T follicular helper cell (primary cell): ENCODE measurements around the gene PNPLA7.
"Not testable (repeated sequence)": the region's sequence is repeated elsewhere in the genome, so short reads cannot be mapped to it uniquely, and the experiment has no call there.

Experiments used
- DNase-seq: peaks from one replicate; pipeline ENCODE4 v3.0.0-alpha.2; 2020; ENCODE audit warnings: low read depth

The PNPLA7 gene

DNA sequence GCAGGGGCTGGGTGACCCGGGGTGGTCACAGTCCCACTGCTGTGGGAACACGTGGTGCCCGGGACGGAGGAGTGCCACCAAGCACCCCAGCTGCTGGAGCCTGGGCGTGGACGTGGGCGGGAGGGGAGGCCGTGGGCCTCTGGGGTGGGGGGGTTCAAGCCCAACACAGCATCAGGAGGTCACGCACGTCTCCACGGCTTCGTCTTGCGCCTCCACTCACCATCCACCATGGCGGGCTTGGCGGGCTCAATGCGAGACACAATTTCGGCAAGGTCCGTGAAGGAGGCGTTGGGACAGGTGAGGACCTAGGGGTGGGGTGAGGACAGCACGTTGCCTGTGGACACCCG, 88.9 kb downstream of the PNPLA7 start:
- DNase-seq: no peak

DNA sequence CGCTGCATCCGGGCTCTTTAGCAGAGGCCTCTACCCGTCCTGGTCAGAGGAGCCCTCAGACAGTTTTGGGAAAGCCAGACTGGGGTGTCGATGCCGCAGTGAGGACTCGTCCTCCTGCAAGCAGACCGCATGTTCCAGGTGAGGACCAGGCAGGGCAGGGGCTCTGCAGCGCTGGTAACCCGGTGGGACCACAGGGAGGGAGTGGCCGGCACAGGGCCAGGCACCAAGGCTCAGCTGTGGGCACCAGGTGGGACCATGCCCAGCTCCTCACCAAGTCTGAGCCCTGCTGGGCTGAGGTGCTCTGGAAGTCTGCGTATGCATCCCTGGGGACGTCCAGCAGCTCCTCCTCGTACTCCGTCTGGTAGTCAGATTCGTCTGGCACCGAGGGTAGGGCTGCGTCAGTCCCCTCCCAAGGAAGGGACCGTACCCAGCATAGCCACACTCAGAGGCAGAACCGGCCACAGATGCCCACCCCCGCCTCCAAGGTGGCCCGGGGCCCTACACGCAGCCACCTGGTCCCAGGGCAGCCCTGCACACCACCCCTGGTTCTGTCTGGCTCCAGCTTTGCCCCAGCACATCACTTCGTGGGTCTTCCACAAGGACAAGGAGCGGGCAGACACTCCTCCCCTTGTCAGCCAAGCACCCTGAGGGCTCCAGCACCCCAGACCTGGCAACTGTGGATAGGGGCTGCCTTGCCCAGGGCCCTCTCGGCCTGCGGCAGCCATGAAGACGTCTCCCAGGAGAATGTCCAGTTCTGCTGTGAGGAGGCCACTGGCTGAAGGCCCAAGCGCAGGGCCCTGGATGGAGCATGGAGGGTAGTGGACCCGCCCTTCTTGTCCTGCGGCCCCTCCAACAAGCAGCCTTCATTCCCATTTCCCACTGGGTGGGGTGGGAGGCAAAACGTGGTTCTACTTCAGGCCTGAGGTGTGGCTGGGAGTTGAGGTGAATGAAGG, 89.6 kb downstream of the PNPLA7 start:
- no peak for DNase-seq

DNA sequence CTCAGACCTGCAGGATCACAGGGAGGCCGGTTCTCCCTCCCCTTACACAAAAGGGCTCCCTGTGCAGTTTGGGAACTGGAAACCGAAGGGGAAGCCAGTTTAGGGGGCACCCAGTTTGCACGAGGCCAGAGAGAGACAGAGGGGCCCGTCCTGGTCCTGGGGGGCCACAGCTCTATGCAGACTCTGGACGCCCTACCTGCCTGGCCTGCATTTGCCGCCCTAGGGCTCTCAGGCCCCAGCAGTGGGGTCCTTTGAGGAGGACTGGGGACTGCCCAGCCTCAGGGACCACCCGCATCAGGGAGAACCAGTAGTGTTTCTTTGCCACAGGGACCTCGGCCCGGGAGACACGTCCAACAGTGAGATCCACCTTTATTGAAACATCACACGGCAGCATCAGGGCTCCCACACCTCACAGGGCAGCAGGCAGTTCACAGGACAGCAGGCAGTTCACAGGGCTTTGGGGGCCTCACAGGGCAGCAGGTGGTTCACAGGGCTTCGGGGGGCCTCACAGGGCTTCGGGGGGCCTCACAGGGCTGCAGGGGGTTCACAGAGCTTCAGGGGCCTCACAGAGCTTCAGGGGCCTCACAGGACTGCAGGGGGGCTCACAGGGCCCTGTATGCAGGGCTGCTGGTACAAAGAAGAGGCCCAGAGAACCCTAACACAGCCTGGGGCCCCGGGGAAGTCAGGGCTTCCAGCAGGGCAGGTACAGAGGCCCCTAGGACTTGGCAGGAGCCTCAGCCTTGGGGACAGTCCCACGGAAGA, 90.4 kb downstream of the PNPLA7 start:
- no peak for DNase-seq

DNA sequence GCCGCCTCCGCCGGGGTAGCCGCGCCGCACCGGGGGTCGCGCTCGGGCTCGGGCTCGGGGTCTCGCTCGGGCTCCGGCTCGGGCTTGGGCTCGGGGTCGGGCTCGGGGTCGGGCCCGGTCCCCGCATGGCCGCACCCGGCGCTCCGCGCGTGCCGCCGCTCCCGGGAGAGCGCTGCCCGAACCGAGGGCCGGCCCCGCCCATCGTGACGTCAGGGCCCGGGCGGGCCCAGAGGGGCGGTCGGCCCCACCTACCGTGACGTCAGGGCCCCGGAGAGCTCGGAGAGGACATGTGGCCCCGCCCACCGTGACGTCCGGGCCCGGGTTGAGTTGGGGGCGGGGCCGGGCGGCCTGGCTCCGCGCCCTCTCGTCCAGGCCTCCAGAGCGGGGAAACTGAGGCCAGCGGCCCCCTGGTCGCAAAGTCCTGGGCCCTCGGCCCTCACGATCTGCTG, 91.0 kb downstream of the PNPLA7 start, which contains the start of gene NSMF:
NSMF (minus strand) TSS at position 183 of the 449 bp plus-strand sequence. CDS start 232 bp downstream, outside the sequence.
- peak; percentile 93 for DNase-seq

DNA sequence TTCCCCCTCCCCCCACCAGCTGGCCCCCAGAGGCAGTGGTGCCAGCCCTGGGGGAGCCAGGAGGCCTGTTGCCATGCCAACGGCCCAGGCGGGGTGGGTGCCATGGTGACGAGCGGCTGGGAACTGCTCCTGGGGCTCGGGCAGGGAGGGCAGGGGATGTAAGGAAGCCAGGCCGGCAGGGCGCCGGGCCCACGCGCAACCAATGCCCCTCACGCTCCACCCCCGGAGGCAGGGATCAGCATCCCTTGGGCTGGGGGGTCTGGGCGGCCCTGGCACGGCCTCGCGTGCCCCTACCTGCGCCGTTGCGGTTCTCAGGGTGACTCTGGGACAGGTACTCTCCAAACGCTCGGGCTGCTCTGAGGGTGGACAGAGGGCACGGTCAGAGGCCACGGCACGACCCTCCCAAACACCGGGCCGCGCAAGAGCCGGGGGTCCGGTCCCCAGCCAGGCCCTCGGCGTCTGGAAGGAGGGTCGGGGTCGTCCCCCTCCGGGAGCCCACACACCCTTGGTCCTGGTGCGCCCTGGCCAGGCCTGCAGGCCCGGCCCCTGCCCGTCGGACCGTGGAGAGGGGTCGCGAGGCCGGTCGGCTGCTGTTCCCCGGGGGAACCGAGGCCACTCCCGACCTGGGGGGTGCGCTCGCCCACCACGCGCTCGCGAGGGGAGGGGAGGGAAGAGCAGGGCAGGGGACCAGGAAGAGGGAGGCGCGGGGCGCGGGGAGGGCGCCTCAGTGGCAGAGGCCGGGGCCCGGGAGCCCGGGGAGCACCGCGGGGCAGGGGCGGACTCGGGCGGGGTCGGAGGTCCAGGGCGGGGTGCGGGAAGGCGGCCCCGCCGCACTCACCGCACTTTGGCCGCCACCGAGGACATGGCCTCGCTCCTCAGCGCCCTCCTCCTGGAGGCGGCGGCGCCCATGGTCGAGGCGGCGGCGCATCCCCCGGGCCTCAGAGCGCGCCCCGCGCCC, 91.7 kb downstream of the PNPLA7 start:
- no peak for DNase-seq

DNA sequence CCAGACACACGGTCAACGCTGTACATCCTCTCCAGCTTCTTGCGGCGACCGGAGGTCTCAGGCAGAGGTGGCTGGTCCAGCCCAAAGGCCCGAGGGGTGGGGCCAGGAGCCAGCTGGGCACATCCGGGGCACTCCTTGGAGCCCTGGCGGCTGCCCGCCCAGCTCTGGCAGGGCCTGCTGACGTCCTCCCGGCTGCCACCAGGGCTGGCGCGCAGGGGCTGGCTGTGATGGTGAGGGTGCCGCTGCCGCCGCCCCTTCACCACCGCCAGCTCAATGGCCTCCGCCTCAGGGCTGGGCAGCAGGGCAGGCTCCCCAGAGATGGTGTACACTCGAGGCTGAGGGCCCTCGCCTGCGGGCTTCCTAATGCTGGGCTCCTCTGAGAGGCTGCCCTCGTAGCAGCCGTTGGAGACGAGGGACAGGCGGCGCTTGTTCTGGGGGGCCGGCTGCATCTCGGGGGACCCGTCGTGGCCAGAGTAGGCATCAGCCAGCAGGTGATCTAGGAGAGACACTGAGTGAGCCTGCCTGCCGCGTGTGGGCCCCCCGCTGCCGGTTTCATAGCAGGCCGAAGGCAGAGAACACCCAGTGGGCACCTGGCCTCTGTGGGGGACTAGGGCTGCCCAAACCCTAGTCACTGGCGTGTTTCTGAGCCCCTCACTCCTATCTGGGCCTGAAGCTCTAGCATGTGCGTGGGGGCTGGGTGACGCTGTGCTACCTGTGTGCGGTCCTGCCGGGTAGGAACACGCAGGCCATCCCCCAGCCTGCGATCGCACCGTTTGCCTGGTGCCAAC, 92.6 kb downstream of the PNPLA7 start:
- no peak for DNase-seq

DNA sequence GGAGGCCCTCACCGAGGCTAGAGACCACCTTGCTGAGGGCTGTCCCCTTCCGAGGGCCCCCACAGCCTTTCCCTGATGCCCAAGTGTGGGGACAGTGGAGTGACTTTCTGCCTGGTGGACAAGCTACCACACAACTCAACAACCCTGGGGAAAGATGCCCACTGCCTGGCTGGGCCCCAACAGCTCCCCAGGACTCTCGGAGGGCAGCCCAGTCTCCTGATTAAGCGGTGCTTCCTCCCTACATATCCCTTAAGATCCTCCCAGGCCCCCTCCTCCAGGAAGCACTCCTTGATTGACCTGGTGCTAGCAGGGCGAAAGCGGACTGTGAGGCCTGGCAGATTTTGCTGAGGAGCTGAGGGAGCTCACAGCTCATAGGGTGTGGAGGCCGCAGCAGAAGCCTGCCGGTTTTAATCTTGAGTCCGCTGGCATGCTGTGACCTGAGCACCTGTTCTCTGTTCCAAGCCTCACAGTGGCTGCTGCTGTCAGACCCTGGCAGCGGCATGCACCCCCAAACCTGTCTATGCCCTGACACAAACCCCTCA, 93.3 kb downstream of the PNPLA7 start:
- no peak for DNase-seq

DNA sequence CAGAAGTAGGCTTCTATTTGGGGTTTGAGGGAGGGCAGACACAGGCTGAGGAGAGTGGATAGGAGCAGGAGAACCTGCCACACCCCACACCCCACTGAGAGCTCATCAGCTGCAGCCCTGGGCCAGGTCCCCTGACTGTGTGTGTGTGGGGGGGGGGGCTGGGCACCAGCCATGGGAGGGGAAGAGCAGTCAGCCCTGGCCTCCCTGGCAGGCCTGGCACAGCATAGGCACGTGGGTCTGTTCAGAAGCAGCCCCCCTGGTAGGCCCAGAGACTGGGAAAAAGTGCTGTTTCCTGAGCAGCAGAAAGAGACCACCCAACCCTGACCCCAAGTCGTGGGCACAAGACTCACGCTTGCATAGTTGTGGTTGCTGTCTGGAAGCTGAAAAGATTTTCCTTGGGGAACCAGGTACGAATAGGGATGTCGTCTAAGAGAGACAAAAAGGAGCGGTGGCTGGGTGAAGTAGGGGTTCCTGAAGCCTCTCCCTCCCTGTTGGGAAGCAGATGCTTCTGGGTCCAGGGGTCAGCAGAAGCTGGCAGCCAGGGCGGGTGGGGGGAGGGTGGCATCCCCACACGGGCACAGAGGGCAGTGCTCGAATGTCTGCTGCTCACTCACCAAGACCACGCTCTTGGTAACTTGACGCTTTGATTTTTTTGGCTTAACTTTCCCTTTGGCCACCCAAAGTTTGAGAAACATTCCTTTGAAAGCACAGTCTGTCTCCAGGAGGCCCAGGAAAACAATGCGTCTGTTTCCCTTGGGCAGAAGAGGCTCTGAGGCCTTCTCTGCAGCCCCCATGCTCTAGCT, 93.9 kb downstream of the PNPLA7 start:
- DNase-seq: no peak

DNA sequence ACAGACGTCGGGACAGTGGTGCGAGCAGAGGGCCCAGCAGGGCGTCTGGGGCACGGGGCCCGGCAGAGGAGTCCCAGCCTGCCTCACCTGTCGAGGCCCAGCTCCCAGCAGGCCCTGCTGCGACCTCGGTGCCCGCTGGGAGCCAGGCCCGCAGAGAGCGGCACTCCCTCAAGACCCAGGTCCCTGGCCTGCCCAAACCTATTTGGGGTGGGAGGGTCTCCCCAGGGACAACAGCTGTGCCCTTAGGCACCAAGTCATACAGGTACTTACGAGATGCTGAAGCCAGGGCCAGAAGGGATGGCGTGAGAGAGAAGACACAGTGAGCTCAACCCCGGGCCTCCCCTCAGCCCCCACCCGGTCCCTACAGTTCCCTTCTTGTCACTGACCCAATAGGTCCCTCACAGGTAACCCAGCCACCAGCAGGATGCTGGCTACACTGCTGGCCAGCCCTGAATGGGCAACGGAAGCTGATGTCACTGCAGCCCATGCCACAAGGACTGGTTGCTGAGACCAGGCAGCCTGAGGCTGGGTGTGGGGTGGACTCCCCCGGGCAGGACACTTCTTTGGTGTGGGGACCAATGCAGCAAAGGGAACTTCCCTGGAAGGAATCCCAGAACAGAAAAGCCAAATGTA, 94.7 kb downstream of the PNPLA7 start:
- DNase-seq: no peak

DNA sequence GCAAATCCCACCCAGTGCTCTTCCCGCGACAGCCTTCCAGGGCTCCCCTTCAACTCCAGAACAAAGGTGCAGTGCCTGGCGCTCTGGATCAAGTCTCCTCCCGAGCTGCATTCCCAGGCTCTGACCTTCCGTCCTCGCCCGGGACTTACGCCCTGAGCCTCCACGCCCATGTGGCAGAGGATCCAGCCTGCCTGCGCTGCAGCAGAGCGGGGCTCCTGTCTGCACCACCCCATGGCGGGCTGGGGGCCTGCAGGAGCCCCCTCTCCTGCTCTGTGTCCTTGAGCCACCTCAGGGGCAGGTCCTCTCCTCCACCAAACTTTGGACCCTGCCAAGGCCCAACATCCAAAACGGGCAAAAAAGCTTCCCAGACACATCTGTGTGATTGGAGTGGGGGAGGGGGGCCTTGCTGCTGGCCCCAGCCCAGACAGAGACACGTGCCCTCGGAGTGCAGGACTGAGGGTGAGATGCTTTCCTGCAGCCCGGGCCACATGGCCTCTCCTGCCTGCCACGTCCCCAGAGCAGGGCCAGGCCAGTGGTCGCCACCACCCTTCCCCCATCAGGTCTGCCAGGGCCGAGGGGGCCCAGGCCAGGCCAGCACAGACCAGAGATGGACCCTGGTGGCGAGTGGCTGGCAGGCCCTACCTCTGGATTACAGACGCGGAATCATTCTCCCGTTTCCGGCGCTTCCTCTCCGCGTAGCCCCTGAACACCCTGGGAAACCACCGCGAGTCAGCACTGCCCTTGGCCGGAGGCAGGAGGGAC, 95.4 kb downstream of the PNPLA7 start:
- no peak for DNase-seq

DNA sequence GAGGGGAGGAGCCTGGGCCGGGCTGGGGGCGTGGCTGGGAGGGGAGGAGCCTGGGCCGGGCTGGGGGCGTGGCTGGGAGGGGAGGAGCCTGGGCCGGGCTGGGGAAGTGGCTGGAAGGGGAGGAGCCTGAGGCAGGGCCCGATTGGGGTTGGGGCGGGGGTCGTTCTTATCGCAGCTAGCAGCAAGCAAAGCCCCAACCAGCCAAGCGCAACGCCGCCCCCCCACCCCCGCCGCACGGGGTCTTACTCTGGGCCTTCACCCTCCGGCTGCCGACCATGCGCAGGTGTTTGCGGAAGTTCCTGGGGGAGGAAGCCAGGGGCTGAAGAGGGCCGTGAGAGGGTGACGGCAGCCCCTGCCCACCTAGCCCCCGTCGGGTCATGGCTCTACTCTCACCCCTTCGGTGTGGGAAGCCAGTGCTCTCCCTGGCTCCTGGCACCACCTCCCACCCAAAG, 96.0 kb downstream of the PNPLA7 start:
- no peak for DNase-seq

DNA sequence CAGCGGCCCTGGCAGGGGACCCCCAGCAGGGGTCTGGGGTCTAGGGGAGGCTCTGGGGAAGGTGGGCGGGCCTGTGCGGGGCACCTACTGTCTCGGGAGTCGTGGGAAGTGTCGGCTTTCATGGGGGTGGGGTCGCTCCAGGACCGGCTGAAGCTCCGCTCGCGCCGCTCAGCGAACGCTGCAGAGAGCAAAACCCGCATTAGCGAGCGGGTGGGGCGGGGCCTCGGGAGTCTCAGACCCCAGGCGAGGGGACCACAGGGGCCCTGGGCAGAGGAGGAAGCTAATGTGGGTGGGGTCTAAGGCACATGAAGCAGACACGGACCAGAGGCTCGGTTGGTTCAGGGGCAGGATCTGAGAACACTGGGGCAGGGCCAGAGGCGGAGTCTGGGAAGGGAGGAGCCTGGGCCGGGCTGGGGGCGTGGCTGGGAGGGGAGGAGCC, 96.5 kb downstream of the PNPLA7 start:
- peak; percentile 54 for DNase-seq

DNA sequence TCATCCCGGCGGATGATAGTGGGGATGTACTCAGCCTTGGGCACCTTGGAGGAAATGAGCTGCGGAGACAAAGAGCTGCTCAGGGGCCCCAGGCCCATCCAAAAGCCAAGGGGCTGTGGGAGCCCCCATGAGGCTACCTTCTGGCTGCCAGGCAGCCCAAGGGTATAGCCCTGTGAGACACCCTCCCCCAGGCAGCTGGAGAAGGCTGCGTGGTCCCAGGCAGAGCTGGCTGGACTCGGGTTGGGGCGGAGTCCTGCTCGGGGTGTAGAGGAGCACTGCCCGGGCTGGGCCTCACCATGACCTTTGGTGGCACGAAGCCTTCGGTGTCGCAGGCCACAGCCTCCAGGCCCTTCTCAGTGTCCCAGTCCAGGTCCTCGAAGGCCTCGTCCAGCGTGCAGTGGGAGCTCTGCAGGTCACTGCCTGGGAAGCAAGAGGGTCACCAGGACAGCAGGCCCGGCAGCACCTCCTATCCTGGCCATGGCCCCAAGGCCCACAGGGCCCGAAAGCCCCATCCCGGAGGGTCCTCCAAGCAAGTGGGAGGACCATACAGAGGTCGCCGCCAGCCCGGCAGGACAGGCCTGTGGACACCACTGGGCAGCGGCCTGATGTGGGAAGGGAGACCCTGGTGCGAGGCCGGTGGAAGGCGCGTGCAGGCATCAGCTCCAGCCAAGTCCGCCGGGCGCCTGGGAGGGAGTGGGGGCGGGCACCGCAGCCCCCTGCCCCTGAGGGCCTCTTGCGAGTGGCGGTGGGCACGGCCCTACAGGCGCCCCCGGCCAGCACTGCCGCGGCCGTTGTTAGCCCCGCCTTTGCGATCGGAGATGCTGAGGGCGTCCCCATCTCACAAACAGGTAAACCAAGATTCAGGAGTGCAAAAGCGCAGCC, 97.2 kb downstream of the PNPLA7 start:
- DNase-seq: no peak

DNA sequence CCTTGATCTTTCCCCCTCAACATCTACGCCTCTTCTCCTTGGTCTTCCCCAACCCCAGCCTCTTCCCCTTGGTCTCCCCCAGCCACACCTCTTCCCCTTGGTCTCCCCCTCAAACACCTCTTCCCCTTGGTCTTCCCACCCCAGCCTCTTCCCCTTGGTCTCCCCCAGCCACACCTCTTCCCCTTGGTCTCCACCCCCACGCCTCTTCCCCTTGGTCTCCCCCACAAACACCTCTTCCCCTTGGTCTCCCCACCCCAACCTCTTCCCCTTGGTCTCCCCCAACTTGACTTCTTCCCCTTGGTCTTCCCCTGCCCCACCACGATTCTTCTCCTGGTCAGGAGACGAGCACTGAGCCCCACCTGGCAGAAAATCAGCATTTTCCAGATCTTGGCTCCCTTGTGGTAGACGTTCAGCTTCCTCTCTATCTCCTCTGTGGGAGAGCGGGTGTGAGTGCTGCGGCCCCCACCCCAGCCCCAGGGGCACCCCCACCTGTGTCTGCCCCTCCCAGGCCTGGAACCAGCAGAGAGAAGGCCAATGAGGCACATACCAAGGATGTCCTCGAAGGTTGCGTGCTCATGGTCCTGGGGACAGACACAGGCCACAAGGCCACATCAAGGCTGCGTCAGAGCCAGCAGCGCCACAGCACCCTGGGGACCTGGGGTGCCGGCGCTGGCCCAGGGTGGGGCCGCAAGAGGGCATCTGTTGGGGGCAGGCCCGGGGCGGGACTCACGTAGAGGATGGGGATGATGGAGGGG, 98.0 kb downstream of the PNPLA7 start:
- no peak for DNase-seq

DNA sequence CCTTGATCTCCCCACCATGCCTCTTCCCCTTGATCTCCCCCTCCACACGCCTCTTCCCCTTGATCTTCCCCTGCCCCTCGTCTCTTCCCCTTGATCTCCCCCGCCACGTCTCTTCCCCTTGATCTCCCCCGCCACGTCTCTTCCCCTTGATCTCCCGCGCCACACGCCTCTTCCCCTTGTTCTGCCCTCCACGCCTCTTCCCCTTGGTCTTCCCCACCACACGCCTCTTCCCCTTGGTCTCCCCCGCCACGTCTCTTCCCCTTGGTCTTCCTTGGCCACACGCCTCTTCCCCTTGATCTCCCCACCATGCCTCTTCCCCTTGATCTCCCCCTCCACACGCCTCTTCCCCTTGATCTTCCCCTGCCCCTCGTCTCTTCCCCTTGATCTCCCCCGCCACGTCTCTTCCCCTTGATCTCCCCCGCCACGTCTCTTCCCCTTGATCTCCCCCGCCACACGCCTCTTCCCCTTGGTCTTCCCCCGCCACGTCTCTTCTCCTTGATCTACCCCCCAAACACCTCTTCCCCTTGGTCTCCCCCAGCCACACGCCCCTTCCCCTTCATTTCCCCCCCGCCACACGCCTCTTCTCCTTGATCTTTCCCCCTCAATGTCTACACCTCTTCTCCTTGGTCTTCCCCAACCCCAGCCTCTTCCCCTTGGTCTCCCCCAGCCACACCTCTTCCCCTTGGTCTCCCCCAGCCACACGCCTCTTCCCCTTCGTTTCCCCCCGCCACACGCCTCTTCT, 98.8 kb downstream of the PNPLA7 start:
- DNase-seq: not testable (repeated sequence)
